H1 (cell line): Measurements from ENCODE around the gene TUBA4B. TPM values are rescaled to one million over a fixed set of nuclear protein-coding genes. Genes with fewer than 3 reads are reported as not detected.

Source experiments
- CTCF ChIA-PET: fragments of 300-600 bp; sonication (Branson Sonifier 250); formaldehyde crosslinking; loops from one replicate; lab custom pipeline; 2021; ENCODE audit not compliant: partially characterized antibody; lab: Charles Lee
- POLR2A ChIA-PET: fragments of 300-600 bp; sonication (Branson Sonifier 250); formaldehyde crosslinking; loops from one replicate; lab custom pipeline; 2021; ENCODE audit warnings: inconsistent platforms; ENCODE audit not compliant: partially characterized antibody; lab: Charles Lee
- DNase-seq, 2 experiments: peaks; one replicate each; pipeline versions ENCODE4 v3.0.0 to v3.0.0-alpha.2; 2010 to 2022; ENCODE audit warnings: low spot score in 2 of 2, low read depth in 1 of 2, mixed read lengths in 1 of 2
- FAIRE-seq: peaks from 2 replicates; lab custom pipeline; 2011; peaks lifted over from hg19 to GRCh38; lab: Jason Lieb, UNC
- H2AFZ ChIP-seq: 2 replicates; pipeline ENCODE4 v1.8.1; 2012; ENCODE audit warnings: low read length, inconsistent platforms
- H2AK5ac ChIP-seq: 2 replicates; pipeline ENCODE4 v1.6.1; 2013; ENCODE audit warnings: low read depth, low read length
- H2BK120ac ChIP-seq: replicated peaks from 2 replicates; pipeline ENCODE3; 2013; ENCODE audit warnings: low read depth, low read length, inconsistent platforms
- H2BK12ac ChIP-seq: 2 replicates; pipeline ENCODE4 v1.6.1; 2013; ENCODE audit warnings: low read depth, low read length
- H2BK15ac ChIP-seq: 2 replicates; pipeline ENCODE4 v1.6.1; 2013; ENCODE audit warnings: low read length
- H2BK20ac ChIP-seq: 2 replicates; pipeline ENCODE4 v1.6.1; 2013; ENCODE audit warnings: low read length
- H2BK5ac ChIP-seq: 2 replicates; pipeline ENCODE4 v1.6.1; 2013; ENCODE audit warnings: low read depth, low read length
- H3K14ac ChIP-seq: 2 replicates; pipeline ENCODE4 v1.6.1; 2013; ENCODE audit warnings: inconsistent platforms; ENCODE audit not compliant: insufficient read length
- H3K18ac ChIP-seq: 2 replicates; pipeline ENCODE4 v1.6.1; 2013; ENCODE audit warnings: low read length; ENCODE audit errors: extremely low read depth
- H3K23ac ChIP-seq: 2 replicates; pipeline ENCODE4 v1.6.1; 2013; ENCODE audit warnings: inconsistent platforms; ENCODE audit not compliant: insufficient read length
- H3K23me2 ChIP-seq: 2 replicates; pipeline ENCODE4 v1.6.1; 2013; ENCODE audit warnings: low read depth, low read length
- H3K27ac ChIP-seq: 2 replicates; pipeline ENCODE4 v1.6.1; 2011; ENCODE audit warnings: low read depth, low read length, inconsistent platforms
- H3K27me3 ChIP-seq, 4 experiments: replicated peaks in 1 of 4; 1 replicate in 1 of 4; 2 replicates in 3 of 4; pipeline versions ENCODE4 v1.6.1 to v1.8.1; 2011 to 2013; ENCODE audit warnings: low read length in 3 of 4, mild to moderate bottlenecking in 3 of 4, inconsistent platforms in 2 of 4, mixed read lengths in 2 of 4, moderate library complexity in 1 of 4; ENCODE audit not compliant: control insufficient read depth in 3 of 4, insufficient read depth in 3 of 4; ENCODE audit errors: extremely low read depth in 1 of 4
- H3K36me3 ChIP-seq, 4 experiments: 2 replicates each; pipeline versions ENCODE4 v1.6.1 to v1.8.1; 2011 to 2013; ENCODE audit warnings: mild to moderate bottlenecking in 4 of 4, low read length in 3 of 4, moderate library complexity in 2 of 4, control low read depth in 1 of 4, inconsistent platforms in 1 of 4; ENCODE audit not compliant: insufficient read depth in 4 of 4, control insufficient read depth in 2 of 4
- H3K4ac ChIP-seq: replicated peaks from 2 replicates; pipeline ENCODE3; 2013; ENCODE audit warnings: low read length, low read depth, mixed read lengths, inconsistent platforms; ENCODE audit not compliant: insufficient read length
- H3K4me1 ChIP-seq, 4 experiments: replicated peaks in 1 of 4; 1 replicate in 1 of 4; 2 replicates in 3 of 4; pipeline versions ENCODE4 v1.6.1 to v1.8.1; 2011 to 2013; ENCODE audit warnings: low read length in 3 of 4, inconsistent platforms in 2 of 4, mixed read lengths in 1 of 4; ENCODE audit not compliant: insufficient read depth in 4 of 4, control insufficient read depth in 3 of 4
- H3K4me2 ChIP-seq, 2 experiments: 2 replicates each; pipeline versions ENCODE4 v1.6.1 to v1.8.1; 2011 to 2013; ENCODE audit warnings: low read depth in 2 of 2, low read length in 2 of 2, control low read depth in 1 of 2, inconsistent platforms in 1 of 2, mild to moderate bottlenecking in 1 of 2; ENCODE audit not compliant: insufficient read depth in 1 of 2
- H3K4me3 ChIP-seq, 4 experiments: fragments of 200-600, 300-600 bp in 1 of 4; sonication (generic), shearing (Covaris generic), sonication (Bioruptor Twin) in 1 of 4; 2 replicates each; pipeline versions ENCODE4 v1.5.1 to v1.8.1; 2011 to 2016; ENCODE audit warnings: low read length in 4 of 4, low read depth in 3 of 4, control low read depth in 2 of 4, inconsistent platforms in 2 of 4, mild to moderate bottlenecking in 2 of 4, mixed read lengths in 1 of 4, moderate library complexity in 1 of 4; ENCODE audit not compliant: insufficient read depth in 2 of 4; ENCODE audit errors: extremely low read depth in 1 of 4
- H3K56ac ChIP-seq: replicated peaks from 2 replicates; pipeline ENCODE3; 2013; ENCODE audit warnings: low read depth, mild to moderate bottlenecking, mixed read lengths, low read length, inconsistent platforms; ENCODE audit not compliant: insufficient read length
- H3K79me1 ChIP-seq: 2 replicates; pipeline ENCODE4 v1.6.1; 2013; ENCODE audit warnings: low read depth, low read length, control low read depth
- H3K79me2 ChIP-seq, 2 experiments: 2 replicates each; pipeline versions ENCODE4 v1.6.1 to v1.8.1; 2012 to 2013; ENCODE audit warnings: low read length in 2 of 2, mild to moderate bottlenecking in 2 of 2, inconsistent platforms in 1 of 2; ENCODE audit not compliant: insufficient read depth in 2 of 2, control insufficient read depth in 1 of 2
- H3K9ac ChIP-seq, 4 experiments: replicated peaks in 1 of 4; 1 replicate in 1 of 4; 2 replicates in 3 of 4; pipeline versions ENCODE4 v1.6.1 to v1.8.1; 2011 to 2013; ENCODE audit warnings: low read depth in 3 of 4, low read length in 3 of 4, control low read depth in 2 of 4, mild to moderate bottlenecking in 2 of 4, moderate library complexity in 2 of 4, inconsistent platforms in 1 of 4; ENCODE audit errors: extremely low read depth in 1 of 4
- H3K9me3 ChIP-seq, 2 experiments: 2 replicates each; pipeline versions ENCODE4 v1.6.1 to v1.8.1; 2012 to 2013; ENCODE audit warnings: mild to moderate bottlenecking in 2 of 2, moderate library complexity in 2 of 2, control low read depth in 1 of 2, inconsistent platforms in 1 of 2, low read depth in 1 of 2, low read length in 1 of 2, mixed read lengths in 1 of 2; ENCODE audit not compliant: insufficient read depth in 2 of 2
- H4K20me1 ChIP-seq, 2 experiments: replicated peaks in 1 of 2; 2 replicates each; pipeline versions ENCODE3 to v1.8.1; 2011 to 2013; ENCODE audit warnings: inconsistent platforms in 2 of 2, low read length in 2 of 2, mild to moderate bottlenecking in 1 of 2; ENCODE audit not compliant: insufficient read depth in 2 of 2, control insufficient read depth in 1 of 2
- H4K5ac ChIP-seq: 2 replicates; pipeline ENCODE4 v1.6.1; 2013; ENCODE audit warnings: low read length, low read depth, mixed read lengths, inconsistent platforms; ENCODE audit not compliant: insufficient read length
- H4K8ac ChIP-seq: 2 replicates; pipeline ENCODE4 v1.8.0; 2013; ENCODE audit warnings: mild to moderate bottlenecking, moderate library complexity, low read length, inconsistent platforms; ENCODE audit not compliant: insufficient read depth; ENCODE audit errors: extremely low read depth
- H4K91ac ChIP-seq: replicated peaks from 2 replicates; pipeline ENCODE3; 2013; ENCODE audit warnings: low read length, mixed read lengths, inconsistent platforms; ENCODE audit not compliant: insufficient read length
- CHD2 ChIP-seq: IDR thresholded peaks from 2 replicates; pipeline ENCODE4 v1.6.1; 2012; ENCODE audit warnings: low read length, improper control_type of control experiment
- CTCF ChIP-seq, 3 experiments: IDR thresholded peaks; 1 replicate in 2 of 3; 2 replicates in 1 of 3; pipeline versions ENCODE4 v1.5.1 to v1.6.1; 2011; ENCODE audit warnings: low read length in 3 of 3, mild to moderate bottlenecking in 3 of 3, inconsistent platforms in 2 of 3, low read depth in 1 of 3, moderate library complexity in 1 of 3; ENCODE audit not compliant: insufficient read depth in 1 of 3; ENCODE audit errors: control extremely low read depth in 1 of 3
- EP300 ChIP-seq, 2 experiments: IDR thresholded peaks; 1 replicate in 1 of 2; 2 replicates in 1 of 2; pipeline ENCODE4 v1.6.1; 2011 to 2012; ENCODE audit warnings: low read depth in 2 of 2, low read length in 2 of 2, mild to moderate bottlenecking in 2 of 2, borderline replicate concordance in 1 of 2, inconsistent platforms in 1 of 2, moderate library complexity in 1 of 2
- MAX ChIP-seq: IDR thresholded peaks from 2 replicates; pipeline ENCODE4 v1.6.1; 2012; ENCODE audit warnings: inconsistent platforms
- NANOG ChIP-seq: IDR thresholded peaks from 2 replicates; pipeline ENCODE4 v1.6.1; 2011; ENCODE audit warnings: low read length, low read depth, mild to moderate bottlenecking, inconsistent platforms; ENCODE audit not compliant: insufficient read depth, poor library complexity, severe bottlenecking
- SP2 ChIP-seq: IDR thresholded peaks from 2 replicates; pipeline ENCODE4 v1.6.1; 2012; ENCODE audit warnings: mild to moderate bottlenecking, low read length, inconsistent platforms
- SUZ12 ChIP-seq: fragments of 200-600 bp; sonication (generic); IDR thresholded peaks from 2 replicates; pipeline ENCODE4 v1.6.1; 2012; ENCODE audit warnings: mild to moderate bottlenecking, inconsistent platforms, low read length, moderate library complexity, mixed read lengths
- ZNF274 ChIP-seq: IDR thresholded peaks from 2 replicates; pipeline ENCODE4 v1.7.0; 2012; ENCODE audit warnings: low read length, borderline replicate concordance; ENCODE audit errors: extremely low read depth
- WGBS, 2 experiments: shearing (Covaris generic) in 1 of 2; methylation state at CpG; one replicate each; pipeline versions ENCODE4 v1.1.6 to v1.1.7; 2013 to 2015; ENCODE audit warnings: low lambda C conversion rate in 2 of 2, mixed read lengths in 2 of 2, inconsistent platforms in 1 of 2, low coverage in 1 of 2, missing lambda C conversion rate in 1 of 2; ENCODE audit not compliant: insufficient replicate concordance in 2 of 2, insufficient coverage in 1 of 2, insufficient read length in 1 of 2; ENCODE audit errors: extremely low coverage in 1 of 2, missing lambda C conversion rate in 1 of 2; 5-methylcytosine and 5-hydroxymethylcytosine counted together
- polyA plus RNA-seq, 7 experiments: library from polyadenylated mRNA; depleted of rRNA in 3 of 7; stranded (reverse) in 5 of 7; unstranded in 2 of 7; fragments of >200 nt in 5 of 7; fragments of 200-250 nt in 2 of 7; gene quantifications; 1 replicate in 5 of 7; 2 replicates in 1 of 7; 4 replicates in 1 of 7; pipeline versions ENCODE4 v1.2.1 to v1.2.3, GENCODE V29; 2011 to 2013; ENCODE audit warnings: missing spikeins in 2 of 7, mixed read lengths in 2 of 7
- total RNA-seq: library from RNA; stranded (reverse); fragmentation: NEBNext Ultra II Directional; extraction: Animal tissue kit (Norgen Biotek cat#: 25700); gene quantifications from 2 replicates; pipeline ENCODE4 v1.2.1, GENCODE V29; 2021

The TUBA4B gene
- total and polyA plus RNA-seq, 2 of the 8 experiments (the other 6 are each of a cell fraction or from before 2014, with no cell fraction given), result 0.08 to 0.24 TPM

- FAIRE-seq, result no peak
- no peak overlapping the region for H3K4me3 ChIP-seq
- H2BK5ac ChIP-seq, result no peak overlapping the region
- H3K9me3 ChIP-seq, result no peaks in the 10 kb centered on the region
- no peaks in the 10 kb centered on the region for H3K4me1 ChIP-seq
- no peak overlapping the region for H2BK12ac ChIP-seq
- no peak overlapping the region for H4K91ac ChIP-seq
- H3K23ac ChIP-seq, result no peak overlapping the region
- no peaks in the 10 kb centered on the region for H3K79me2 ChIP-seq
- H3K79me1 ChIP-seq, result no peaks in the 10 kb centered on the region
- no peak overlapping the region for H3K14ac ChIP-seq
- H3K23me2 ChIP-seq, result no peaks in the 10 kb centered on the region
- no peak overlapping the region for H2BK120ac ChIP-seq
- H3K4ac ChIP-seq, result no peak overlapping the region
- H2AFZ ChIP-seq, result no peak overlapping the region
- H3K18ac ChIP-seq, result no peak overlapping the region
- no peak overlapping the region for H2BK15ac ChIP-seq
- H4K8ac ChIP-seq, result no peak overlapping the region
- H3K36me3 ChIP-seq, result no peaks in the 10 kb centered on the region
- H3K27me3 ChIP-seq, result peaks cover 0 to 7% (median 3%) of the 10 kb centered on the region in 4 experiments; a peak in 6 of 7 replicates
- H2AK5ac ChIP-seq, result no peak overlapping the region
- POLR2A ChIA-PET, result interaction anchor here (1.0 to 2.7 kb wide), 6 partner anchors 9 to 53 kb away, joined by 3 to 15 read pairs (median 4); partner anchors contain the start of genes GLB1L, STK16 and TUBA4B
- no peaks in the 10 kb centered on the region for H4K20me1 ChIP-seq
- no peak overlapping the region for H2BK20ac ChIP-seq
- CTCF ChIA-PET, result interaction anchor here (0.8 to 6.5 kb wide), 10 partner anchors 9 to 128 kb away, joined by 3 to 37 read pairs (median 5); partner anchors contain the start of gene TUBA4B
- H3K56ac ChIP-seq, result no peak overlapping the region
- no peak overlapping the region for H3K4me2 ChIP-seq
- DNase-seq, result no peak
- no peak overlapping the region for H3K9ac ChIP-seq
- H4K5ac ChIP-seq, result no peak overlapping the region
- WGBS, 2 experiments, result 85% methylated on average over 5 of the region's 5 CpGs; no CpG with 5 or more reads in 1 of the 2 experiments
- H3K27ac ChIP-seq, result no peak overlapping the region
- no peak for TF ChIP-seq MAX
- no peak for TF ChIP-seq NANOG
- no peak for TF ChIP-seq EP300 (IDR thresholded peaks at IDR 0.05; ENCODE audit: borderline replicate concordance in 1 of 2, low read depth in 2 of 2, low read length in 2 of 2)
- no peak for TF ChIP-seq CTCF (IDR thresholded peaks at IDR 0.05; ENCODE audit: control extremely low read depth in 1 of 3, insufficient read depth in 1 of 3, low read depth in 1 of 3, low read length in 3 of 3)
- no peak for TF ChIP-seq ZNF274
- TF ChIP-seq CHD2, result no peak
- no peak for TF ChIP-seq SP2
- no peak for TF ChIP-seq SUZ12
These were observed 8.2 kb downstream of the TUBA4B start for GRCh38 chr2:219261024-219261855.
